ENCODE data around the gene PDGFD. TPM values are rescaled to one million over a fixed set of nuclear protein-coding genes. Genes with fewer than 3 reads are reported as not detected.

Gene PDGFD
- total RNA-seq, 1 experiment from 2014 or later: 2.6 TPM

DNA sequence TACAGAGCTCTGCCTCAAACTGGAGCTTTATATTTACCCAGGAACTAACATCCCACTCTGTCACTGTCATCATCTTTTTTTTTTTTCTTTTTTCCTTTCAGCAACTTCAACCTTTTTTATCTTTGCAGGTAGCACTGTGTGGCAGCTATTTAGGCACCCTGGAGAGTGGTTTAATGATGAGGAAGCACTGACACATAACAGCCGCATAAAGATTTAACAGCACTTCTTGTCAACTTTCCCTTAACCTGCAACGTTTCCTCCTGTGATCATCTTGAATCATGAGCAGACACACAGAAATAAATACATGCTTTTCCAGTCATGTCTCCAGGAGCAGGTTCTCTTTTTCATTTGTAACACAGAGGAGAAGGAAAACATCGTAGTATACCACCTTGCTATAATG lies 34.8 kb downstream of the PDGFD start (continued):
- TF ChIP-seq, protein P1, sequence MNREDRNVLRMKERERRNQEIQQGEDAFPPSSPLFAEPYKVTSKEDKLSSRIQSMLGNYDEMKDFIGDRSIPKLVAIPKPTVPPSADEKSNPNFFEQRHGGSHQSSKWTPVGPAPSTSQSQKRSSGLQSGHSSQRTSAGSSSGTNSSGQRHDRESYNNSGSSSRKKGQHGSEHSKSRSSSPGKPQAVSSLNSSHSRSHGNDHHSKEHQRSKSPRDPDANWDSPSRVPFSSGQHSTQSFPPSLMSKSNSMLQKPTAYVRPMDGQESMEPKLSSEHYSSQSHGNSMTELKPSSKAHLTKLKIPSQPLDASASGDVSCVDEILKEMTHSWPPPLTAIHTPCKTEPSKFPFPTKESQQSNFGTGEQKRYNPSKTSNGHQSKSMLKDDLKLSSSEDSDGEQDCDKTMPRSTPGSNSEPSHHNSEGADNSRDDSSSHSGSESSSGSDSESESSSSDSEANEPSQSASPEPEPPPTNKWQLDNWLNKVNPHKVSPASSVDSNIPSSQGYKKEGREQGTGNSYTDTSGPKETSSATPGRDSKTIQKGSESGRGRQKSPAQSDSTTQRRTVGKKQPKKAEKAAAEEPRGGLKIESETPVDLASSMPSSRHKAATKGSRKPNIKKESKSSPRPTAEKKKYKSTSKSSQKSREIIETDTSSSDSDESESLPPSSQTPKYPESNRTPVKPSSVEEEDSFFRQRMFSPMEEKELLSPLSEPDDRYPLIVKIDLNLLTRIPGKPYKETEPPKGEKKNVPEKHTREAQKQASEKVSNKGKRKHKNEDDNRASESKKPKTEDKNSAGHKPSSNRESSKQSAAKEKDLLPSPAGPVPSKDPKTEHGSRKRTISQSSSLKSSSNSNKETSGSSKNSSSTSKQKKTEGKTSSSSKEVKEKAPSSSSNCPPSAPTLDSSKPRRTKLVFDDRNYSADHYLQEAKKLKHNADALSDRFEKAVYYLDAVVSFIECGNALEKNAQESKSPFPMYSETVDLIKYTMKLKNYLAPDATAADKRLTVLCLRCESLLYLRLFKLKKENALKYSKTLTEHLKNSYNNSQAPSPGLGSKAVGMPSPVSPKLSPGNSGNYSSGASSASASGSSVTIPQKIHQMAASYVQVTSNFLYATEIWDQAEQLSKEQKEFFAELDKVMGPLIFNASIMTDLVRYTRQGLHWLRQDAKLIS (CRISPR knock-in tag; IDR thresholded peaks at IDR 0.05; ENCODE audit: borderline replicate concordance): no peak
- TF ChIP-seq, protein P2, sequence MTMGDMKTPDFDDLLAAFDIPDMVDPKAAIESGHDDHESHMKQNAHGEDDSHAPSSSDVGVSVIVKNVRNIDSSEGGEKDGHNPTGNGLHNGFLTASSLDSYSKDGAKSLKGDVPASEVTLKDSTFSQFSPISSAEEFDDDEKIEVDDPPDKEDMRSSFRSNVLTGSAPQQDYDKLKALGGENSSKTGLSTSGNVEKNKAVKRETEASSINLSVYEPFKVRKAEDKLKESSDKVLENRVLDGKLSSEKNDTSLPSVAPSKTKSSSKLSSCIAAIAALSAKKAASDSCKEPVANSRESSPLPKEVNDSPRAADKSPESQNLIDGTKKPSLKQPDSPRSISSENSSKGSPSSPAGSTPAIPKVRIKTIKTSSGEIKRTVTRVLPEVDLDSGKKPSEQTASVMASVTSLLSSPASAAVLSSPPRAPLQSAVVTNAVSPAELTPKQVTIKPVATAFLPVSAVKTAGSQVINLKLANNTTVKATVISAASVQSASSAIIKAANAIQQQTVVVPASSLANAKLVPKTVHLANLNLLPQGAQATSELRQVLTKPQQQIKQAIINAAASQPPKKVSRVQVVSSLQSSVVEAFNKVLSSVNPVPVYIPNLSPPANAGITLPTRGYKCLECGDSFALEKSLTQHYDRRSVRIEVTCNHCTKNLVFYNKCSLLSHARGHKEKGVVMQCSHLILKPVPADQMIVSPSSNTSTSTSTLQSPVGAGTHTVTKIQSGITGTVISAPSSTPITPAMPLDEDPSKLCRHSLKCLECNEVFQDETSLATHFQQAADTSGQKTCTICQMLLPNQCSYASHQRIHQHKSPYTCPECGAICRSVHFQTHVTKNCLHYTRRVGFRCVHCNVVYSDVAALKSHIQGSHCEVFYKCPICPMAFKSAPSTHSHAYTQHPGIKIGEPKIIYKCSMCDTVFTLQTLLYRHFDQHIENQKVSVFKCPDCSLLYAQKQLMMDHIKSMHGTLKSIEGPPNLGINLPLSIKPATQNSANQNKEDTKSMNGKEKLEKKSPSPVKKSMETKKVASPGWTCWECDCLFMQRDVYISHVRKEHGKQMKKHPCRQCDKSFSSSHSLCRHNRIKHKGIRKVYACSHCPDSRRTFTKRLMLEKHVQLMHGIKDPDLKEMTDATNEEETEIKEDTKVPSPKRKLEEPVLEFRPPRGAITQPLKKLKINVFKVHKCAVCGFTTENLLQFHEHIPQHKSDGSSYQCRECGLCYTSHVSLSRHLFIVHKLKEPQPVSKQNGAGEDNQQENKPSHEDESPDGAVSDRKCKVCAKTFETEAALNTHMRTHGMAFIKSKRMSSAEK (CRISPR knock-in tag; IDR thresholded peaks at IDR 0.05; ENCODE audit: borderline replicate concordance): no peak
- TF ChIP-seq ZNF416 (CRISPR knock-in tag; IDR thresholded peaks at IDR 0.05): no peak

DNA sequence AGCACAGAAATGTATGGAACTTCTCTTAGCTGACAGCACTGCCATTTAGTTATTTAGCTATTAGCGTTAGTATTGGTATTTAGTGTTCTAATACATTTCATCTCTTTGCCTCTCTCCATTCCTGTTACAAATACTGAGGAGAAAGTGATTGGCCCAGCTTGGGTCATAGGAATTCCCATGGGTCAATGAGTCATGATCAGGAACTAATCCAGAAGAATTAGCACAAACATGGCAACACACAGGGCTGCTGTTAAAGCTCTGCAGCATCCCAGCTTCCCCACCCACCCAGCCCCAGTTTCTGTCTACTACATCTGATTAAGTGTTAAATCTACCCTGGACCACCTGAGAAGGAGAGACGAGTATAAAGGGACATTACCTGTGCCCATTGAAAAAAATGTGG lies 36.1 kb downstream of the PDGFD start:
- Mint-ChIP-seq H3K9me3 (no peaks in the 10 kb centered on the region), H3K27ac (no peak overlapping the region), H3K36me3 (no peaks in the 10 kb centered on the region), H3K4me1 (peaks cover 15% of the 10 kb centered on the region), H3K4me3 (no peak overlapping the region), H3K27me3 (ENCODE audit: low read depth) (no peaks in the 10 kb centered on the region)
- ATAC-seq (no peak), DNase-seq (ENCODE audit: low spot score) (no peak)
- POLR2A ChIA-PET: no interaction called here
- TF ChIP-seq, protein P3, sequence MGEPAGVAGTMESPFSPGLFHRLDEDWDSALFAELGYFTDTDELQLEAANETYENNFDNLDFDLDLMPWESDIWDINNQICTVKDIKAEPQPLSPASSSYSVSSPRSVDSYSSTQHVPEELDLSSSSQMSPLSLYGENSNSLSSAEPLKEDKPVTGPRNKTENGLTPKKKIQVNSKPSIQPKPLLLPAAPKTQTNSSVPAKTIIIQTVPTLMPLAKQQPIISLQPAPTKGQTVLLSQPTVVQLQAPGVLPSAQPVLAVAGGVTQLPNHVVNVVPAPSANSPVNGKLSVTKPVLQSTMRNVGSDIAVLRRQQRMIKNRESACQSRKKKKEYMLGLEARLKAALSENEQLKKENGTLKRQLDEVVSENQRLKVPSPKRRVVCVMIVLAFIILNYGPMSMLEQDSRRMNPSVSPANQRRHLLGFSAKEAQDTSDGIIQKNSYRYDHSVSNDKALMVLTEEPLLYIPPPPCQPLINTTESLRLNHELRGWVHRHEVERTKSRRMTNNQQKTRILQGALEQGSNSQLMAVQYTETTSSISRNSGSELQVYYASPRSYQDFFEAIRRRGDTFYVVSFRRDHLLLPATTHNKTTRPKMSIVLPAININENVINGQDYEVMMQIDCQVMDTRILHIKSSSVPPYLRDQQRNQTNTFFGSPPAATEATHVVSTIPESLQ (CRISPR knock-in tag; IDR thresholded peaks at IDR 0.05): no peak
- TF ChIP-seq, protein P4, sequence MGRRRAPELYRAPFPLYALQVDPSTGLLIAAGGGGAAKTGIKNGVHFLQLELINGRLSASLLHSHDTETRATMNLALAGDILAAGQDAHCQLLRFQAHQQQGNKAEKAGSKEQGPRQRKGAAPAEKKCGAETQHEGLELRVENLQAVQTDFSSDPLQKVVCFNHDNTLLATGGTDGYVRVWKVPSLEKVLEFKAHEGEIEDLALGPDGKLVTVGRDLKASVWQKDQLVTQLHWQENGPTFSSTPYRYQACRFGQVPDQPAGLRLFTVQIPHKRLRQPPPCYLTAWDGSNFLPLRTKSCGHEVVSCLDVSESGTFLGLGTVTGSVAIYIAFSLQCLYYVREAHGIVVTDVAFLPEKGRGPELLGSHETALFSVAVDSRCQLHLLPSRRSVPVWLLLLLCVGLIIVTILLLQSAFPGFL (CRISPR knock-in tag; IDR thresholded peaks at IDR 0.05; ENCODE audit: borderline replicate concordance): no peak
- no peak for TF ChIP-seq TEAD4 (CRISPR knock-in tag; IDR thresholded peaks at IDR 0.05)
- TF ChIP-seq OVOL2 (CRISPR knock-in tag; IDR thresholded peaks at IDR 0.05; ENCODE audit: borderline replicate concordance): no peak
- TF ChIP-seq MXD4 (CRISPR knock-in tag; IDR thresholded peaks at IDR 0.05; ENCODE audit: borderline replicate concordance): no peak
- TF ChIP-seq, protein P5, sequence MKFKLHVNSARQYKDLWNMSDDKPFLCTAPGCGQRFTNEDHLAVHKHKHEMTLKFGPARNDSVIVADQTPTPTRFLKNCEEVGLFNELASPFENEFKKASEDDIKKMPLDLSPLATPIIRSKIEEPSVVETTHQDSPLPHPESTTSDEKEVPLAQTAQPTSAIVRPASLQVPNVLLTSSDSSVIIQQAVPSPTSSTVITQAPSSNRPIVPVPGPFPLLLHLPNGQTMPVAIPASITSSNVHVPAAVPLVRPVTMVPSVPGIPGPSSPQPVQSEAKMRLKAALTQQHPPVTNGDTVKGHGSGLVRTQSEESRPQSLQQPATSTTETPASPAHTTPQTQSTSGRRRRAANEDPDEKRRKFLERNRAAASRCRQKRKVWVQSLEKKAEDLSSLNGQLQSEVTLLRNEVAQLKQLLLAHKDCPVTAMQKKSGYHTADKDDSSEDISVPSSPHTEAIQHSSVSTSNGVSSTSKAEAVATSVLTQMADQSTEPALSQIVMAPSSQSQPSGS (CRISPR knock-in tag; IDR thresholded peaks at IDR 0.05; ENCODE audit: borderline replicate concordance, low read depth): no peak
- TF ChIP-seq ZNF232 (CRISPR knock-in tag; IDR thresholded peaks at IDR 0.05): no peak
- TF ChIP-seq, protein P6, sequence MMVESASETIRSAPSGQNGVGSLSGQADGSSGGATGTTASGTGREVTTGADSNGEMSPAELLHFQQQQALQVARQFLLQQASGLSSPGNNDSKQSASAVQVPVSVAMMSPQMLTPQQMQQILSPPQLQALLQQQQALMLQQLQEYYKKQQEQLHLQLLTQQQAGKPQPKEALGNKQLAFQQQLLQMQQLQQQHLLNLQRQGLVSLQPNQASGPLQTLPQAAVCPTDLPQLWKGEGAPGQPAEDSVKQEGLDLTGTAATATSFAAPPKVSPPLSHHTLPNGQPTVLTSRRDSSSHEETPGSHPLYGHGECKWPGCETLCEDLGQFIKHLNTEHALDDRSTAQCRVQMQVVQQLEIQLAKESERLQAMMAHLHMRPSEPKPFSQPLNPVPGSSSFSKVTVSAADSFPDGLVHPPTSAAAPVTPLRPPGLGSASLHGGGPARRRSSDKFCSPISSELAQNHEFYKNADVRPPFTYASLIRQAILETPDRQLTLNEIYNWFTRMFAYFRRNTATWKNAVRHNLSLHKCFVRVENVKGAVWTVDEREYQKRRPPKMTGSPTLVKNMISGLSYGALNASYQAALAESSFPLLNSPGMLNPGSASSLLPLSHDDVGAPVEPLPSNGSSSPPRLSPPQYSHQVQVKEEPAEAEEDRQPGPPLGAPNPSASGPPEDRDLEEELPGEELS (CRISPR knock-in tag; IDR thresholded peaks at IDR 0.05): no peak
- no peak for TF ChIP-seq CBFB (CRISPR knock-in tag; IDR thresholded peaks at IDR 0.05; ENCODE audit: low read depth)
- CTCF ChIA-PET: no interaction called here

Data from WTC11 (cell line).